Naive thymus-derived CD8-positive, alpha-beta T cell (primary cell): ENCODE measurements around the gene KRR1. TPM values are rescaled to one million over a fixed set of nuclear protein-coding genes. Genes with fewer than 3 reads are reported as not detected.
A peak's percentile ranks its signal among the peaks of the same experiment; 100 is the strongest.
"Not testable (repeated sequence)": the region's sequence is repeated elsewhere in the genome, so short reads cannot be mapped to it uniquely, and the experiment has no call there.

Source experiments
- ATAC-seq, 2 donors: fragments of 150-1000 bp; cut with Tn5 transposase in 1 of 2; sonication (Bioruptor Pico), chemical (Tn5 transposase) in 1 of 2; 1 replicate in 1 of 2; 2 replicates in 1 of 2; pipeline ENCODE4 v1.10.0; 2021; ENCODE audit warnings: mild to moderate bottlenecking in 2 of 2, moderate library complexity in 2 of 2
- POLR2A ChIA-PET: fragments of 350-600 bp; sonication (Branson Sonifier 250); formaldehyde crosslinking; loops from one replicate; lab custom pipeline; 2021; ENCODE audit warnings: antibody characterized with exemption; lab: Charles Lee
- DNase-seq, 10 donors: peaks; one replicate each; pipeline versions ENCODE4 v3.0.0 to v3.0.0-alpha.2; 2020 to 2022
- H3K27ac Mint-ChIP-seq, 10 donors: one replicate each; pipeline ENCODE4 v1.8.0; 2020 to 2022; ENCODE audit warnings: mild to moderate bottlenecking in 10 of 10, mixed read lengths in 10 of 10, moderate library complexity in 4 of 10, inconsistent platforms in 1 of 10
- H3K27me3 Mint-ChIP-seq, 5 donors: one replicate each; pipeline ENCODE4 v1.8.0; 2021 to 2022; ENCODE audit warnings: mixed read lengths in 5 of 5
- H3K36me3 Mint-ChIP-seq, 3 donors: one replicate each; pipeline ENCODE4 v1.8.0; 2020 to 2022; ENCODE audit warnings: mixed read lengths in 3 of 3, mild to moderate bottlenecking in 2 of 3, inconsistent platforms in 1 of 3
- H3K4me1 Mint-ChIP-seq, 4 donors: one replicate each; pipeline ENCODE4 v1.8.0; 2021 to 2022; ENCODE audit warnings: mixed read lengths in 4 of 4
- H3K4me3 Mint-ChIP-seq, 10 donors: one replicate each; pipeline ENCODE4 v1.8.0; 2020 to 2022; ENCODE audit warnings: mild to moderate bottlenecking in 10 of 10, mixed read lengths in 10 of 10, moderate library complexity in 6 of 10, inconsistent platforms in 1 of 10
- H3K9me3 Mint-ChIP-seq, 9 donors: one replicate each; pipeline ENCODE4 v1.8.0; 2020 to 2022; ENCODE audit warnings: mixed read lengths in 9 of 9, mild to moderate bottlenecking in 3 of 9, inconsistent platforms in 1 of 9, moderate library complexity in 1 of 9
- polyA plus RNA-seq, 3 donors: library from polyadenylated mRNA; unstranded; fragments of 300-500 nt; fragmentation: Illumina TruSeq; gene quantifications; one replicate each; pipeline ENCODE4 v1.2.3, GENCODE V29; 2021
- total RNA-seq, 8 experiments: library from RNA in 2 of 8; stranded (reverse) in 2 of 8; gene quantifications; one replicate each; pipeline ENCODE4 v1.2.3 and lab custom pipeline; 2021 to 2026

Gene KRR1
- total and polyA plus RNA-seq, 5 experiments from 2014 or later: 64.8 to 80.4 (median 71.0) TPM

GRCh38 chr12:75543529-75543928 lies 32.1 kb upstream of the KRR1 start:
- Mint-ChIP-seq H3K27me3 (peaks cover 14 to 22% (median 17%) of the 10 kb centered on the region in 5 donors), H3K36me3 (no peaks in the 10 kb centered on the region), H3K4me1 (no peaks in the 10 kb centered on the region), H3K4me3 (no peak overlapping the region), H3K9me3 (no peaks in the 10 kb centered on the region), H3K27ac (no peak overlapping the region)
- DNase-seq (no peak), ATAC-seq (no peak)
- POLR2A ChIA-PET: no interaction called here

DNA sequence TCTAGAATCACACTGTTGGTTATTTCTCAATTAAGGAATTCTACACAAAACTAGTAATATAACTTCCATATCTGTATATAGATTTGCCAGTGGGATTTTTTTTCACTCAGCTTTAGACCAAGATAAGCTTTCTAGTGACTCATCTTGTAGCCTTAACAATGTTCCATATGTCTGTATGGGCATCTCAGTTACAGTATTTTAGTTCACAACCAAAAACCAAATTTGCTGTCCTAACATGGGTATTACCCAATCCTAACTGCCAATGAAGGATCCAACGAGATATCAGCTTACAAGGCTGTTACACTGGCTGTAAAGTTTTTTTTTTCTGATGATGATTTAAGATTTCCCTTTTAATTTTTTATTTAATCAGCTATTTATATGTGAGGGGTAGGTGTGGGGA lies 31.5 kb upstream of the KRR1 start:
- Mint-ChIP-seq H3K4me1 (no peaks in the 10 kb centered on the region), H3K9me3 (no peaks in the 10 kb centered on the region), H3K27me3 (peaks cover 14 to 18% (median 16%) of the 10 kb centered on the region in 5 donors), H3K36me3 (no peaks in the 10 kb centered on the region), H3K4me3 (no peak overlapping the region), H3K27ac (no peak overlapping the region)
- POLR2A ChIA-PET: no interaction called here
- no peak for DNase-seq
- no peak for ATAC-seq

DNA sequence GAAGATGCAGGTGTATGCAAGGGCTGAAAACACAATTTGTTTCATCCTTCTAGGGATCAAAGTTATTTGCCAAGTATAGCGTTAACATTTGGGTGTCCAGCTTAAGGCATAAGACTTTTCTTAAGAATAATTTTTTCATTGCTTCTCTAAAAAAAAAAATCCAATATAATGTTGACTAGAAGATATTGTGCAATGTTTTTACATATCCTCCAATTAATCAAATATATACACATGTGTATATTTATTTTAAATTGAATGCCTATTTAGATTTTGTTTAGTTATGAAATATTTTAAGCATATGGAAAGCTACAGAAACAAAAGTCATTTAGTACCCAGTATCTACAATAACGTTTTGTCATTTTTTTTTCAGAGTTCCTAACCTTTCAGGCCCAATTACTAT lies 28.5 kb upstream of the KRR1 start:
- Mint-ChIP-seq H3K9me3 (no peaks in the 10 kb centered on the region), H3K27ac (no peak overlapping the region), H3K4me3 (no peak overlapping the region)

DNA sequence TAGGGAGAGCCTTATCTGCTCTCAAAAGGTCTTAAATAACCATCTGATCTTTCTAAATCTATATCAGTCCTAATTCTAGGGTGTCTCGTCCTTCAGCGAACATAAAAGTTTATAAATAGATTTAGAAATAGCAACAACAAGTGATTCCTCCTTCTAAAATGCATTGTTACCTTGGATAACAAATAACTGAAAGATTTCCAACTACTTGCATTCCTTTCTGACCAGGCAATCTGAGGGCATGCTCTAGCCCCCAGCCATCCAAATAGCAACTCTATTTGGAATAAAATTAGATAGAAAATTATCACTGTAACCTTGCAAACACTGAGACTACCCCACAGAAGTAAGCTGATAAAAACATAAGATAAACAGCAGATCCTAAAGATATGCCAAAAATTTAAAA lies 21.8 kb upstream of the KRR1 start:
- Mint-ChIP-seq H3K4me1 (no peaks in the 10 kb centered on the region), H3K9me3 (no peaks in the 10 kb centered on the region), H3K27ac (no peak overlapping the region), H3K27me3 (peaks cover 0 to 13% (median 5%) of the 10 kb centered on the region in 5 donors), H3K36me3 (no peaks in the 10 kb centered on the region), H3K4me3 (no peak overlapping the region)
- ATAC-seq (no peak), DNase-seq (no peak)
- POLR2A ChIA-PET: no interaction called here

More for the DNA sequence above, 28.5 kb upstream of the KRR1 start:
- Mint-ChIP-seq H3K4me1 (no peaks in the 10 kb centered on the region), H3K27me3 (peaks cover 5 to 12% (median 10%) of the 10 kb centered on the region in 5 donors), H3K36me3 (no peaks in the 10 kb centered on the region)
- ATAC-seq: no peak
- POLR2A ChIA-PET: no interaction called here
- DNase-seq: no peak

DNA sequence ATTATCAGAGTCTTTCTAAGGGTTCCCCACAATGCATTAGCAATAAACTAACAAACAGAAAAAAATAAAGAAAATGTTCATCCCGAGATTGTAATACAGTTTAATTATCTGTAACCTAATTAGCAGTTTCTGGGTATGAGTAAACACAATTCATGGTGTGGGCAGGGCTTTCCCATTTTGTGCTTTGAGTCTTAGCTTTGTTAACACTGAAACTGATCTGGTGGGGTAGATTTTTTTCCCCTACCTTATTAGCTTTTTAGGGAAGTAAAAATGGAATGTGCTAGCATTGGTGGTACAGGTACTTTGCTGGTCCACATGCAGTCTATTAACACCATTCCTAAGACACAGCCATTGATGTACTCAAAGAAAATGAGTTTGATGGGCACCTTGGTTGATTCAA lies 18.4 kb upstream of the KRR1 start:
- peaks cover 0 to 2% (median 1%) of the 10 kb centered on the region in 4 donors for H3K4me1 Mint-ChIP-seq
- no peak overlapping the region for H3K4me3 Mint-ChIP-seq
- H3K9me3 Mint-ChIP-seq: no peaks in the 10 kb centered on the region
- no peaks in the 10 kb centered on the region for H3K36me3 Mint-ChIP-seq
- POLR2A ChIA-PET: no interaction called here
- no peak overlapping the region for H3K27ac Mint-ChIP-seq
- ATAC-seq (no peak), DNase-seq (no peak)
- peaks cover 17 to 24% (median 20%) of the 10 kb centered on the region in 5 donors for H3K27me3 Mint-ChIP-seq

DNA sequence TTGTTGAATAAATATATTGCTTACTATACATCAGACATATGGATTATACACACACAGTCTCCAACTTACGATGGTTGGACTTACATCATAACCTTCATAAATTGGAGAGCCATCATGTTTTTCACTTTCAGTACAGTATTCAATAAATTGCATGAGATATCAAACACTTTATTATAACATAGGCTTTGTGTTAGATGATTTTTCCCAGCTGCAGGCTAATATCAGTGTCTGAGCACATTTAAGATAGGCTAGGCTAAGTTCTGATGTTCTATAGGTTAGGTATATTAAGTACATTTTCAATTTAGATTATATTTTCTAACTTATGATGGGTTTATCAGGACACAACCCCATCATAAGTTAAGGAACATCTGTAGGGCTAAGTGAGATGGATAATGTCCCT lies 17.9 kb upstream of the KRR1 start:
- no peaks in the 10 kb centered on the region for H3K36me3 Mint-ChIP-seq
- DNase-seq (no peak), ATAC-seq (no peak)
- no peak overlapping the region for H3K27ac Mint-ChIP-seq
- H3K4me1 Mint-ChIP-seq: peaks cover 0 to 2% (median 1%) of the 10 kb centered on the region in 4 donors
- H3K4me3 Mint-ChIP-seq: no peak overlapping the region
- H3K27me3 Mint-ChIP-seq: peaks cover 18 to 27% (median 21%) of the 10 kb centered on the region in 5 donors
- POLR2A ChIA-PET: no interaction called here
- no peaks in the 10 kb centered on the region for H3K9me3 Mint-ChIP-seq

DNA sequence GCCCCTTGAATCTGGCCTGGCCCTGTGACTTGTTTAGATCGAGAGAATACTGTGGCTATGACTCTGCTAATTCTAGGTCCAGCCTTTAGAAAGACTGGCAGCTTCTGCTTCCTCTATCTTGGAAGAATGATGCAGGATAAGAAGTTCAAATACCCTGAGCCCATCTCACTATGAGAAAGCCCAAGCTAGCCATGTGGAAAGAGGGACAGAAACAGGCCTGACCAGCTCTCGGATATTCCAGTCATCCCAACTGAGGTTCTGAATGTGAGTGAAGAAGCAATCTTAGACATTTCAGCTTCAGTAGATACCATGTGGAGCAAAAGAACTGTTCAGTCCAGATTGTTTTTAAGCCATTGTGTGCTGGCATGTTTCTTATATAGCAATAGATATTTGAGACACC lies 17.3 kb upstream of the KRR1 start:
- DNase-seq (no peak), ATAC-seq (no peak)
- POLR2A ChIA-PET: no interaction called here
- Mint-ChIP-seq H3K4me3 (no peak overlapping the region), H3K9me3 (no peaks in the 10 kb centered on the region), H3K27me3 (peaks cover 18 to 33% (median 21%) of the 10 kb centered on the region in 5 donors), H3K4me1 (peaks cover 0 to 2% (median 1%) of the 10 kb centered on the region in 4 donors), H3K36me3 (no peaks in the 10 kb centered on the region), H3K27ac (no peak overlapping the region)

DNA sequence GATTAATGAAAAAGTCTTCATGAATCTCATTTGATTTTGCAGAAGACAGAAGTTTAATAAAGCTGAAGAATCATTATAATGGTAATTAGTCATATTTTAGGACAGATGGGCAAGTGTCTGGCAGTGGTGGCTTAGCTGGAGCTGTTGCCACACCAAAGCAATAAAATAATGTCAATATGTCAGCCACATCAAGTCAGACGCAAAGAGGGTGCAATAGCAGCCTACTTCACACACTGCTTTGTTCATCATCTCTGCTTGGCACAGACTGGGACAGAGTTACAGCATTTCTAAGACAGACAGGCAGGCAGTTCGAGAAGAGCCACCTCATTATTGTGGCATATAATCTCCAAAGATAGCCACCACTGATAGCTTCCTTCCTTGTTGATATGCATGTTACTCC lies 16.9 kb upstream of the KRR1 start:
- H3K9me3 Mint-ChIP-seq: no peaks in the 10 kb centered on the region
- ATAC-seq (no peak), DNase-seq (no peak)
- no peaks in the 10 kb centered on the region for H3K36me3 Mint-ChIP-seq
- H3K4me1 Mint-ChIP-seq: peaks cover 0 to 2% (median 1%) of the 10 kb centered on the region in 4 donors
- no peak overlapping the region for H3K4me3 Mint-ChIP-seq
- H3K27me3 Mint-ChIP-seq: peaks cover 18 to 37% (median 25%) of the 10 kb centered on the region in 5 donors
- POLR2A ChIA-PET: no interaction called here
- peak overlapping the region in 1 of 10 donors; percentile 27 for H3K27ac Mint-ChIP-seq

- peaks cover 0 to 5% (median 0%) of the 10 kb centered on the region in 9 donors for H3K9me3 Mint-ChIP-seq
- H3K27me3 Mint-ChIP-seq: peaks cover 19 to 46% (median 29%) of the 10 kb centered on the region in 5 donors
- POLR2A ChIA-PET: interaction anchor here (1.0 kb wide), 1 partner anchor 510 kb away, joined by 3 read pairs; no protein-coding TSS in a partner anchor
- H3K36me3 Mint-ChIP-seq: peaks cover 0 to 6% (median 0%) of the 10 kb centered on the region in 3 donors
- no peak for ATAC-seq
- H3K27ac Mint-ChIP-seq: no peak overlapping the region
- peak in 2 of 10 donors; percentile 23 to 30 for DNase-seq
- H3K4me1 Mint-ChIP-seq: peaks cover 0 to 2% (median 1%) of the 10 kb centered on the region in 4 donors
- H3K4me3 Mint-ChIP-seq: no peak overlapping the region
Measured at GRCh38 chr12:75526655-75527511, 15.5 kb upstream of the KRR1 start.

- ATAC-seq: no peak
- H3K27me3 Mint-ChIP-seq: peaks cover 20 to 61% (median 37%) of the 10 kb centered on the region in 5 donors
- H3K27ac Mint-ChIP-seq: no peak overlapping the region
- H3K36me3 Mint-ChIP-seq: peaks cover 0 to 7% (median 0%) of the 10 kb centered on the region in 3 donors
- POLR2A ChIA-PET: no interaction called here
- no peak overlapping the region for H3K4me3 Mint-ChIP-seq
- H3K4me1 Mint-ChIP-seq: peaks cover 0 to 2% (median 1%) of the 10 kb centered on the region in 4 donors
- H3K9me3 Mint-ChIP-seq: peaks cover 0 to 15% (median 0%) of the 10 kb centered on the region in 9 donors
- DNase-seq: no peak
Measured at GRCh38 chr12:75525263-75525662, 13.9 kb upstream of the KRR1 start.

DNA sequence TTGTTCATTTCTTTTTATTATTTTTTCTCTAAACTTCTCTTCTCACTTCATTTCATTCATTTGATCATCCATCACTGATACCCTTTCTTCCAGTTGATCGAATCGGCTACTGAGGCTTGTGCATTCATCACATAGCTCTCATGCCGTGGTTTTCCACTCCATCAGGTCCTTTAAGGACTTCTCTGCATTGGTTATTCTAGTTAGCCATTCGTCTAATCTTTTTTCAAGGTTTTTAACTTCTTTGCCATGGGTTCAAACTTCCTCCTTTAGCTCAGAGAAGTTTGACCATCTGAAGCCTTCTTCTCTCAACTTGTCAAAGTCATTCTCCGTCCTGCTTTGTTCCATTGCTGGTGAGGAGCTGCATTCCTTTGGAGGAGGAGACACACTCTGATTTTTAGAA lies 10.7 kb upstream of the KRR1 start:
- H3K36me3 Mint-ChIP-seq, DNase-seq, POLR2A ChIA-PET, H3K4me1 Mint-ChIP-seq, ATAC-seq, H3K27ac Mint-ChIP-seq, H3K4me3 Mint-ChIP-seq: not testable (repeated sequence)
- Mint-ChIP-seq H3K9me3 (peaks cover 0 to 15% (median 2%) of the 10 kb centered on the region in 9 donors), H3K27me3 (peaks cover 17 to 73% (median 34%) of the 10 kb centered on the region in 5 donors)

DNA sequence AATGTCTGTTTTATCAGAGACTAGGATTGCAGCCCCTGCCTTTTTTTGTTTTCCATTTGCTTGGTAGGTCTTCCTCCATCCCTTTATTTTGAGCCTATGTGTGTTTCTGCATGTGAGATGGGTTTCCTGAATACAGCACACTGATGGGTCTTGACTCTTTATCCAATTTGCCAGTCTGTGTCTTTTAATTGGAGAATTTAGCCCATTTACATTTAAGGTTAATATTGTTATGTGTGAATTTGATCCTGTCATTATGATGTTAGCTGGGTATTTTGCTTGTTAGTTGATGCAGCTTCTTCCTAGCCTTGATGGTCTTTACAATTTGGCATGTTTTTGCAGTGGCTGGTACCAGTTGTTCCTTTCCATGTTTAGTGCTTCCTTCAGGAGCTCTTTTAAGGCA lies 9.8 kb upstream of the KRR1 start:
- H3K36me3 Mint-ChIP-seq, POLR2A ChIA-PET, ATAC-seq, DNase-seq, H3K4me3 Mint-ChIP-seq, H3K4me1 Mint-ChIP-seq, H3K27ac Mint-ChIP-seq: not testable (repeated sequence)
- Mint-ChIP-seq H3K27me3 (peaks cover 12 to 64% (median 27%) of the 10 kb centered on the region in 5 donors), H3K9me3 (peaks cover 0 to 15% (median 2%) of the 10 kb centered on the region in 9 donors)

DNA sequence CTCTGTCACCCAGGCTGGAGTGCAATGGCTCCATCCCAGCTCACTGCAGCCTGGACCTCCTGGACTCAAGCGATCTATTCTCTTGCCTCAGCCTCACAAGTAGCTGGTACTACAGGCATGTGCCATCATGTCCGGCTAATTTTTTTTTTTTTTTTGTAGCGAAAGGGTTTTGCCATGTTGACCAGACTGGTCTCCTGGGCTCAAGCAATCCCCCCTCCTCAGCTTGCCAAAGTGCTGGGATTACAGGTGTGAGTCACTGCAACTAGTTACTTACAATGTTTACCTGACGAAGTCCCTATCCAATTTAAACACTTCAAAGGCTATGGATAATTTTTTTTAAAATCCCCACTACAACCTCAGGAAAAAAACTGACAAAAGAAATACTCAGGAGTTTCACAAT lies 1.8 kb downstream of the KRR1 start:
- peaks cover 17 to 38% (median 31%) of the 10 kb centered on the region in 4 donors for H3K4me1 Mint-ChIP-seq
- peaks cover 0 to 4% (median 0%) of the 10 kb centered on the region in 9 donors for H3K9me3 Mint-ChIP-seq
- H3K4me3 Mint-ChIP-seq: peak overlapping the region in 8 of 10 donors; percentile 20 to 100 (median 99)
- no peaks in the 10 kb centered on the region for H3K27me3 Mint-ChIP-seq
- ATAC-seq: no peak
- H3K36me3 Mint-ChIP-seq: peaks cover 3 to 36% (median 5%) of the 10 kb centered on the region in 3 donors
- DNase-seq: no peak
- H3K27ac Mint-ChIP-seq: peak overlapping the region in 8 of 10 donors; percentile 35 to 100 (median 86)
- POLR2A ChIA-PET: no interaction called here
